T-helper 1 cell (primary cell): ENCODE data around the gene ZNF286A.
"Not testable (repeated sequence)": the region's sequence is repeated elsewhere in the genome, so short reads cannot be mapped to it uniquely, and the experiment has no call there.

Experiments
- DNase-seq, 5 donors: peaks; one replicate each; pipeline ENCODE4 v3.0.0-alpha.2; 2012 to 2020
- total RNA-seq, 4 donors: gene quantifications; one replicate each; lab custom pipeline; 2026; lab: John Stamatoyannopoulos, UW

Gene ZNF286A
- total RNA-seq = 3.7 to 8.6 (median 5.3) reads per million in 4 donors

- DNase-seq = peak; percentile 84 to 98 (median 91)
Observed at GRCh38 chr17:15699413-15699924, at the start of gene ZNF286A. Gene ZNF286A (plus strand): TSS chr17:15699752. CDS start chr17:15700330, 578 bp downstream.

- DNase-seq = no peak
Observed at GRCh38 chr17:15649861-15650421, 49.6 kb upstream of the ZNF286A start.

GRCh38 chr17:15650741-15651582 lies 48.6 kb upstream of the ZNF286A start:
- no peak for DNase-seq

- DNase-seq = peak in 1 of 5 donors; percentile 81
Observed at GRCh38 chr17:15651583-15652110, 47.9 kb upstream of the ZNF286A start.

- DNase-seq = no peak
Observed at GRCh38 chr17:15652960-15653359, 46.6 kb upstream of the ZNF286A start.

GRCh38 chr17:15654401-15654800 lies 45.2 kb upstream of the ZNF286A start:
- DNase-seq = not testable (repeated sequence)

GRCh38 chr17:15654886-15655561 lies 44.5 kb upstream of the ZNF286A start:
- no peak for DNase-seq

- no peak for DNase-seq
Observed at GRCh38 chr17:15657868-15658267, 41.7 kb upstream of the ZNF286A start.

GRCh38 chr17:15658296-15658695 lies 41.3 kb upstream of the ZNF286A start:
- no peak for DNase-seq

GRCh38 chr17:15659236-15659635 lies 40.3 kb upstream of the ZNF286A start:
- DNase-seq = no peak

- DNase-seq = no peak
Observed at GRCh38 chr17:15659663-15660062, 39.9 kb upstream of the ZNF286A start.

GRCh38 chr17:15660077-15660476 lies 39.5 kb upstream of the ZNF286A start:
- no peak for DNase-seq

GRCh38 chr17:15662681-15663080 lies 36.9 kb upstream of the ZNF286A start:
- no peak for DNase-seq

GRCh38 chr17:15663176-15663575 lies 36.4 kb upstream of the ZNF286A start:
- no peak for DNase-seq

GRCh38 chr17:15663691-15664090 lies 35.9 kb upstream of the ZNF286A start:
- no peak for DNase-seq

GRCh38 chr17:15669526-15669925 lies 30.0 kb upstream of the ZNF286A start:
- DNase-seq = not testable (repeated sequence)

- DNase-seq = not testable (repeated sequence)
Observed at GRCh38 chr17:15674640-15675039, 24.9 kb upstream of the ZNF286A start.

- DNase-seq = not testable (repeated sequence)
Observed at GRCh38 chr17:15675991-15676390, 23.6 kb upstream of the ZNF286A start.

- peak in 1 of 5 donors; percentile 26 for DNase-seq
Observed at GRCh38 chr17:15683135-15683534, 16.4 kb upstream of the ZNF286A start.

- DNase-seq = peak; percentile 59 to 78 (median 72)
Observed at GRCh38 chr17:15683824-15684478, 15.6 kb upstream of the ZNF286A start, which contains the start of gene TRIM16. Gene TRIM16 (minus strand): TSS chr17:15684311. CDS start chr17:15651609, 32,702 bp downstream.

- DNase-seq = not testable (repeated sequence)
Observed at GRCh38 chr17:15687494-15687893, 12.1 kb upstream of the ZNF286A start.

- DNase-seq = not testable (repeated sequence)
Observed at GRCh38 chr17:15698967-15699366, 585 bp upstream of the ZNF286A start.
